Measurements from ENCODE around the gene OSBPL10. TPM values are rescaled to one million over a fixed set of nuclear protein-coding genes. Genes with fewer than 3 reads are reported as not detected.

OSBPL10 gene
- total RNA-seq, 1 donor from 2014 or later: 20.1 TPM

GRCh38 chr3:31624083-31624709 is 356.9 kb downstream of the OSBPL10 start:
- Histone ChIP-seq H3K36me3 (ENCODE audit: control insufficient read depth, insufficient read depth, low read length) (no peaks in the 10 kb centered on the region), H3K4me3 (ENCODE audit: low read depth, low read length) (no peak overlapping the region)

GRCh38 chr3:31622636-31623288 is 358.3 kb downstream of the OSBPL10 start:
- Histone ChIP-seq H3K36me3 (ENCODE audit: control insufficient read depth, insufficient read depth, low read length) (no peaks in the 10 kb centered on the region), H3K27me3 (ENCODE audit: control insufficient read depth, insufficient read depth, low read length) (no peaks in the 10 kb centered on the region), H3K4me3 (ENCODE audit: low read depth, low read length) (no peak overlapping the region)
- no peak for TF ChIP-seq CTCF (IDR thresholded peaks at IDR 0.05; ENCODE audit: insufficient read depth, low read length, poor library complexity, severe bottlenecking)
- DNase-seq (ENCODE audit: low read depth): no peak

More at GRCh38 chr3:31624083-31624709, 356.9 kb downstream of the OSBPL10 start:
- TF ChIP-seq CTCF (IDR thresholded peaks at IDR 0.05; ENCODE audit: insufficient read depth, low read length, poor library complexity, severe bottlenecking): no peak
- no peaks in the 10 kb centered on the region for H3K27me3 ChIP-seq (ENCODE audit: control insufficient read depth, insufficient read depth, low read length)
- no peak for DNase-seq (ENCODE audit: low read depth)

- DNase-seq (ENCODE audit: low read depth): no peak
- no peaks in the 10 kb centered on the region for H3K27me3 ChIP-seq (ENCODE audit: control insufficient read depth, insufficient read depth, low read length)
- H3K4me3 ChIP-seq (ENCODE audit: low read depth, low read length): no peak overlapping the region
- H3K36me3 ChIP-seq (ENCODE audit: control insufficient read depth, insufficient read depth, low read length): no peaks in the 10 kb centered on the region
- no peak for TF ChIP-seq CTCF (IDR thresholded peaks at IDR 0.05; ENCODE audit: insufficient read depth, low read length, poor library complexity, severe bottlenecking)
Observed at GRCh38 chr3:31621314-31621713, 359.7 kb downstream of the OSBPL10 start.

GRCh38 chr3:31620656-31621055 is 360.4 kb downstream of the OSBPL10 start:
- TF ChIP-seq CTCF (IDR thresholded peaks at IDR 0.05; ENCODE audit: insufficient read depth, low read length, poor library complexity, severe bottlenecking): no peak
- H3K36me3 ChIP-seq (ENCODE audit: control insufficient read depth, insufficient read depth, low read length): no peaks in the 10 kb centered on the region
- H3K4me3 ChIP-seq (ENCODE audit: low read depth, low read length): no peak overlapping the region
- DNase-seq (ENCODE audit: low read depth): no peak
- H3K27me3 ChIP-seq (ENCODE audit: control insufficient read depth, insufficient read depth, low read length): no peaks in the 10 kb centered on the region

- no peaks in the 10 kb centered on the region for H3K27me3 ChIP-seq (ENCODE audit: control insufficient read depth, insufficient read depth, low read length)
- TF ChIP-seq CTCF (IDR thresholded peaks at IDR 0.05; ENCODE audit: insufficient read depth, low read length, poor library complexity, severe bottlenecking): no peak
- no peak overlapping the region for H3K4me3 ChIP-seq (ENCODE audit: low read depth, low read length)
- no peaks in the 10 kb centered on the region for H3K36me3 ChIP-seq (ENCODE audit: control insufficient read depth, insufficient read depth, low read length)
- no peak for DNase-seq (ENCODE audit: low read depth)
Observed at GRCh38 chr3:31616711-31617110, 364.4 kb downstream of the OSBPL10 start.

All from kidney epithelial cell (primary cell).